PFSK-1 (cell line): Measurements from ENCODE around the gene SLC36A2.

Experiments
- FOXP2 ChIP-seq: optimal IDR thresholded peaks from 2 replicates; pipeline ENCODE3; 2011; ENCODE audit warnings: borderline replicate concordance, control low read depth, inconsistent platforms; ENCODE audit not compliant: insufficient read depth; ENCODE audit errors: extremely low read length, extremely low read depth
- POLR2AphosphoS5 ChIP-seq: IDR thresholded peaks from 2 replicates; pipeline ENCODE4 v1.6.1; 2012; ENCODE audit warnings: low read depth, mild to moderate bottlenecking, control low read depth, low read length, moderate library complexity
- REST ChIP-seq, 2 experiments: IDR thresholded peaks; 2 replicates each; pipeline versions ENCODE4 v1.6.1 to v1.8.0; 2011 to 2012; ENCODE audit warnings: low read depth in 2 of 2, low read length in 2 of 2, control low read depth in 1 of 2, inconsistent platforms in 1 of 2, mild to moderate bottlenecking in 1 of 2, moderate library complexity in 1 of 2; ENCODE audit not compliant: insufficient read depth in 1 of 2
- SIN3A ChIP-seq: IDR thresholded peaks from 2 replicates; pipeline ENCODE4 v1.6.1; 2012; ENCODE audit warnings: mild to moderate bottlenecking, low read length, moderate library complexity, borderline replicate concordance; ENCODE audit not compliant: insufficient read depth
- TAF1 ChIP-seq: IDR thresholded peaks from 2 replicates; pipeline ENCODE4 v1.6.1; 2012; ENCODE audit warnings: low read length, control low read depth, borderline replicate concordance; ENCODE audit not compliant: insufficient read depth

GRCh38 chr5:151270599-151270998 lies 76.8 kb downstream of the SLC36A2 start:
- TF ChIP-seq TAF1 (no peak), POLR2AphosphoS5 (no peak), REST (IDR thresholded peaks at IDR 0.05; ENCODE audit: insufficient read depth in 1 of 2, low read depth in 2 of 2, low read length in 2 of 2) (no peak), SIN3A (no peak), FOXP2 (no peak)
